ENCODE data around the gene GRIFIN. TPM values are rescaled to one million over a fixed set of nuclear protein-coding genes. Genes with fewer than 3 reads are reported as not detected.

GRIFIN gene
- total RNA-seq, 4 donors from 2014 or later = not detected

DNA sequence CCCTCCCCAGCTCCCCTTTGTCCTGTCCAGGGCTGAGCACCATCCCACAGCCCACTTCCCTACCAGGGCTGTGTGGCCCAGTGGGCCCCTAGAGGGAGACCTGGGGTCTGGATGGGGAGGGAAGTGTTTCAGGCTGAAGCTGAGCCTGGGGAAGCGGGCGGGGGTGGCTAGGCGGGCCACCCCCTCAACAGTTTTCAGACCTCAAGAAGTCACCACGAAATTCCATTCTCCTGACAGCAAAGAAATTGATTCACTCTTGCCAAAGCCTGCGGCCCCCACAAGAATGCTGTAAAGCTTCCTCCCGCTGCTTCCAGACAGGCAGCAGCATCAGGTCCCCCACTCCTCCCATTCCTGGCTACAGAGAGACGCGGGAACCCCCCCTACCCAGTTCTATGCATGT lies 40.8 kb upstream of the GRIFIN start:
- TF ChIP-seq, protein P1, sequence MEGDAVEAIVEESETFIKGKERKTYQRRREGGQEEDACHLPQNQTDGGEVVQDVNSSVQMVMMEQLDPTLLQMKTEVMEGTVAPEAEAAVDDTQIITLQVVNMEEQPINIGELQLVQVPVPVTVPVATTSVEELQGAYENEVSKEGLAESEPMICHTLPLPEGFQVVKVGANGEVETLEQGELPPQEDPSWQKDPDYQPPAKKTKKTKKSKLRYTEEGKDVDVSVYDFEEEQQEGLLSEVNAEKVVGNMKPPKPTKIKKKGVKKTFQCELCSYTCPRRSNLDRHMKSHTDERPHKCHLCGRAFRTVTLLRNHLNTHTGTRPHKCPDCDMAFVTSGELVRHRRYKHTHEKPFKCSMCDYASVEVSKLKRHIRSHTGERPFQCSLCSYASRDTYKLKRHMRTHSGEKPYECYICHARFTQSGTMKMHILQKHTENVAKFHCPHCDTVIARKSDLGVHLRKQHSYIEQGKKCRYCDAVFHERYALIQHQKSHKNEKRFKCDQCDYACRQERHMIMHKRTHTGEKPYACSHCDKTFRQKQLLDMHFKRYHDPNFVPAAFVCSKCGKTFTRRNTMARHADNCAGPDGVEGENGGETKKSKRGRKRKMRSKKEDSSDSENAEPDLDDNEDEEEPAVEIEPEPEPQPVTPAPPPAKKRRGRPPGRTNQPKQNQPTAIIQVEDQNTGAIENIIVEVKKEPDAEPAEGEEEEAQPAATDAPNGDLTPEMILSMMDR (IDR thresholded peaks at IDR 0.05) = no peak
- DNase-seq (ENCODE audit: low spot score) = no peak
- no peak for ATAC-seq (ENCODE audit: low FRiP score)

DNA sequence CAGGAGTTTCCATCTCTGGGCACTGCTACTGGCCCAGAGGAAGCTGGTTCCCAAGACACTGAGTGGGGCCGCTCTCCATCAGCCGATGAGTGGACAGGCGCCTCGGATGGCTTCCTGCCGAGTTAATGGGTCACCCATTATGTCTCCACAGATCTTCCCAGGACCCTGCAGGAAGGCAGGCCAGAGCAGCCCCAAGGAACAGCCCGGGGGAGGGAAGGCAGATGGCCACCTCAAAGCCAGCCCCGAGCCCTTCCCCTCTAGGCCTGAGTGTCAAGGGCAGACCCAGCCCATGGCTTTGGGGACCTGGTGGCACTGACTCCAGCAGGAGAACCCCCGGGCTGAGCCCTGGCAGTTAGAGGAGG lies 40.0 kb upstream of the GRIFIN start:
- ATAC-seq (ENCODE audit: low FRiP score) = no peak
- TF ChIP-seq, protein P1 (IDR thresholded peaks at IDR 0.05) = no peak
- no peak for DNase-seq (ENCODE audit: low spot score)

DNA sequence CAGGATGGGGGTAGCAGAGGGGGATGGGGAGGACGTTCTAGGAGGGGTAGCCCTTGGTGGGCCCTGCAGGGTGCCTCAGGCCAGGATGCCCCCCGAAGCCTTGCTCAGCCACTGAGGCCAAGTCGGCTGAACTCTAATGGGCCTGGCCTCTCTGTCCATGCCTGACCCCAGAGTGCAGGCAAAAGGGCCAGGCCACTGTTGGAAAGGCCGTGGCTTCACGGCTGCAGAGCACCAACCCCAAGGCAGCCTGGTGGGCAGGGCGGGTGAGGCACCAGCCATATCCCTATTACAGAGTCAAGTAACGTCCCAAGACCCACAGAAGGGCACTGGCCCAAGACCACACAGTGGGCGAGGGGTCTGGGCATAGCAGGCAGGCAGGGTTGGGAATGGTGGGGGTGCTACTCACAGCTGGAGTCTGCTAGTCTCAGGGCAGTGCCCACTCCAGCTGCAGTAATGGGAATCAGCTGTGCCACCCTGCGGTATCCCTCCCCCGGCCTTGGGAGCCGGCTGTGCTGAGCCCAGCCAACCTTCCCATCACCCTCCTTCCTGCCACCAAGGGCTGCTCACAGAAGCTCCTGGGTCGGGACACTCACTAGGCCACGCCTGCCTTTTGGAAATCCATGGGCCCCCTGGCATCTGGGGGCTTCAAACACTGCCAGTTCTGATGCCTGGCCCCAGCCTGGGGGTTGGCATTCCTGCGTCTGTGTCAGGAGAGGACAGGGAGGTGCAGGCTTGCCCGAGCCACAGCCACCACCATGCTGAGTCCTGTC lies 39.4 kb upstream of the GRIFIN start:
- TF ChIP-seq, protein P1 (IDR thresholded peaks at IDR 0.05) = no peak
- ATAC-seq (ENCODE audit: low FRiP score) = no peak
- DNase-seq (ENCODE audit: low spot score) = no peak

DNA sequence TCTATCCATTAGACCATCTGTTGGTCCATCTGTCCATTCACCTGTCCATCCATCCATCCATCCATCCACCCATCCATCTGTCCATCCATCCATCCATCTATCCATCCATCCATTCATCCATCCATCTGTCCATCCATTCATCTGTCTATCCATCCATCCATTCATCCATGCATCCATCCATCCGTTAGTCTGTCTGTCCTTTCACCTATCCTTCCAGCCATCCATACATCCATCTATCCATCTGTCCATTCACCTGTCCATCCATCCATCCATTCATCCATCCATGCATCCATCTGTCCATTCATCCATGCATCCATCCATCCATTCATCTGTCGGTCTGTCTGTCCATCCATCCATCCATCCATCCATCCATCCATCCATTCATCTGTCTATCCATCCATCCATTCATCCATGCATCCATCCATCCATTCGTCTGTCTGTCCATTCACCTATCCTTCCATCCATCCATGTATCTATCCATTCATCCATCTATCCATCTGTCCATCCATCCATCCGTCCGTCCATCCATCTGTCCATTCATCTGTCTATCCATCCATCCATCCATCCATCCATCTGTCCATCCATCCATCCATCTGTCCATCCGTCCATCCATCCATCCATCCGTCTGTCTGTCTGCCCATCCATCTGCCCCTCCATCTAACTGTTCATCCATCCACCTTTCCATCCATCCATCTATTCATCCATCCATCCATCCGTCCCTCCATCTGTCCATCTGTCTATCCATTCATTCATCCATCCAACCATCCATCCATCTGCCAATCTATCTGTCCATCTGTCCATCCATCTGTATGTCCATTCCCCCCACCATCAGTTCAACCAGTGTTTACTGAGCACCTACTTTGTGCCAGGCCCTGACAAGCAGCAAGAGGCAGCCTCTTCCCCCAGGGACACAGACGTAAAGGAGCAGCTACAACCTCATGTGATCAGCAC lies 38.5 kb upstream of the GRIFIN start:
- ATAC-seq (ENCODE audit: low FRiP score) (no peak), DNase-seq (ENCODE audit: low spot score) (no peak)
- TF ChIP-seq, protein P1 (IDR thresholded peaks at IDR 0.05) = no peak

DNA sequence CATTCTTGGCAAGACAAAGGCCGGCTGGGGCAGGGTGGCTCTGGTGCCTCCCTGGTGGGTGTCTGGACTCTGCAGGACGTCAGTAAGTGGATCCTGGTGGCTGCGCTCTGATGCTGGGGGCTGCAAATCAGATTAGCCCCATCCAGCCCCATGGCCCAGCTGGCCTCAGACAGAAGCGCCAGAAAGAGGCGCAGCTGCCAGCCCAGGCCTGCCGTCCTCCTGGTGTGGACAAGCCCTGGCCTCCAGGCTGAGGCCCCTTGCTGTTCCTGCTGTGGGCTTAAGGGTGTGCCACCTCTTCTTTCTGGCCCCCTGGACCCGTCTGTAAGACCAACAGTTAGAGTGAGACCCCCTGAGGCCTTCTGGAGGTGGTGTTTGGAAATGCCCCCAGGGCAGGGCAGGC lies 37.5 kb upstream of the GRIFIN start:
- no peak for DNase-seq (ENCODE audit: low spot score)
- ATAC-seq (ENCODE audit: low FRiP score) = no peak
- TF ChIP-seq, protein P1 (IDR thresholded peaks at IDR 0.05) = no peak

DNA sequence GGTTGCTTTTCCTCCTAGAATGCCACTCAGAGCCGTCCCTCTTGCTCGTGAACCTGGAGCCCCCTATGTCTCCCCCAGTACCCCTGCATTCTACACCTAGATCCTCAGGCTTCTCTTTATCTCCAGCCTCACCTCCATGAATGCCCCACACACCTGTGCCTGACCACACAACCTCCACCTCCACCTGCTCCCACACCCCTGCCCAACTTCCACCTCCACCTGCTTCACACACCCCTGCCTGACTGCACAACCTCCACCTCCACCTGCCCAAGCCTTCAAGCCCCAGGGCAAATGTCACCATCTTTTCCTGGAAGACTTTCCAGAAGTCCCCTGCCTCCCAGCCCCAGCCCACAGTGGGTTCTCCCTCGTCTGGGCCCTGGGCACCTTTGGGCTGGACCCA lies 36.5 kb upstream of the GRIFIN start:
- TF ChIP-seq, protein P1 (IDR thresholded peaks at IDR 0.05) = no peak
- no peak for ATAC-seq (ENCODE audit: low FRiP score)

More for the DNA sequence above, 36.5 kb upstream of the GRIFIN start:
- no peak for DNase-seq (ENCODE audit: low spot score)

All from omental fat pad (tissue), 4 donors.